GM21367 (cell line): Measurements from ENCODE around the gene MS4A6E.
A peak's percentile ranks its signal among the peaks of the same experiment; 100 is the strongest.
"Not testable (repeated sequence)": the region's sequence is repeated elsewhere in the genome, so short reads cannot be mapped to it uniquely, and the experiment has no call there.

ENCODE experiments used
- ATAC-seq: cut with Tn5 transposase; IDR thresholded peaks from one replicate; pipeline ENCODE4 v1.9.1; 2021; ENCODE audit not compliant: unreplicated experiment

Gene MS4A6E

DNA sequence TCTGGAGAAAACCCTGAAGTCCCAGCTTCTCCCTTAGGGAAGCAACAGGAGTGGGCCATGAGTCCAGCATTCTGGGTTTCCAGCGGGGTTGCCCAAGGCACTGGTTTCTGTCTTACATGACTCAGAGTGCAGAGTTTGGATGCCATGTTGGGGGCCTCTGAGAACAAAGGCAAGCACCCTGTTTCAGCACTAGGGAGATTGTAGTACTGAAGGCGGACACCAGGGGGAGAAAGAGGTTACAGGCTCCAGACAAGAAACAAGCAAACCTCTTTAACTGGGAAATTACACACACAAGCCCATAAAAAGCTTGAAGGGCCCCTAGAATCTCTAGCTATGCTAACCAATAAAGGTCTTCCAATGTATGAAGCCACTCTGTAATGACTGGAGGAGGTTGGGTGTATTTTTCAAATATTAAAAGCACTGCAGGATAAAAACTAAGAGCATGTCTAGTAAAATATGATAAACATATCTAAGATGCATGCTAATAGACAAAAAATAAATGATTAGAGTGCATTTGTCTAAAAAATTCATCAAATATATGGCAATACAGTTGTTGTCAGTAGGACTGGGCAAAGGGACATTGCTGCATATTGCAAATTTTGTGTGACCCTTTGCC, 7.1 kb downstream of the MS4A6E start:
- ATAC-seq: no peak

DNA sequence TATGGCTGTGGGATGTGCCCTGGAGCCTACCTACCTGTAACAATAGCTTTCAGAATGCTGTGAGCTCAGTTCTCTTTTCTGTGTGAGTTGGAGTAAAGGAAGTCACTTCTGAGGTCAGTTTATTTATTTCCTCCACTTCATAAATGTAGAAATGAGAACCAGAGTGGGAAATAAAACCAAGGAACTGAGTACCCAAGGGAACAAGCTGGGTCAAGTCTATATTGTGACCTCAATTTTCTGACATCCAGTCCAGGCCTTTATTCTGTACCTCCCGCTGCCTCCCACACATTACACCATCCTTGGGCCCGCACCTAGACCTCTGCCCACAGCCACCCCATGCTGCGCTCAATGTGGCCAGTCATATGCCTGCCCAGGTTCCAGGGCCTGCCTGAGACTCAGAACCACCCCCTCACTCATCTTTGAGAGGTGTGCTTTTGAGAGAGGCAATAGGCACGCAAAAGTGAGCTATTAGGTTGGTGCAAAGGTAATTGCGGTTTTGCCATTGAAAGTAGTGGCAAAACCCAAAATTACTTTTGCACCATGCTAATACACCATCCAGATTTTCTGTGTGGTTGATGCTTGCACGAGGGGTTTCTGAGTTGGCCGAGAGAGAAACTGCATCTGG, 9.8 kb downstream of the MS4A6E start:
- no peak for ATAC-seq

DNA sequence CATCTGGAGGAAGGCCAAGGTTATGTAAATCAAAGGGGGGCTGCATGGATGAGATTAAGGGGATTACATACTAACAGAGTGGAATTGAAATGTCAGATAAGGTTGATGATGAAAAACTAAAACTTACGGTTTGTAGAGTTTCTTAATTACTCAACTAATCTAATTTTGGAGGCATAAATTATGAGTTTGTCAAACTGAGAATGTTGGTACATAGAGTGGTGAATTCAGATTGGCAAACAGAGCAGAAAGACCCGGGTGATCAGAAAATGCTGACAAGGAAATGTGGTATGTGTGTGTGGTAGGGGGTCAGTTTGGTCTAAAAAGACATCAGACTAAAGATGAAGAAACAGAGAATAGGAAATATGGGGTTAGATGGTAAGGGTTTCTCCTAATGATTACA, 11.0 kb downstream of the MS4A6E start:
- no peak for ATAC-seq

DNA sequence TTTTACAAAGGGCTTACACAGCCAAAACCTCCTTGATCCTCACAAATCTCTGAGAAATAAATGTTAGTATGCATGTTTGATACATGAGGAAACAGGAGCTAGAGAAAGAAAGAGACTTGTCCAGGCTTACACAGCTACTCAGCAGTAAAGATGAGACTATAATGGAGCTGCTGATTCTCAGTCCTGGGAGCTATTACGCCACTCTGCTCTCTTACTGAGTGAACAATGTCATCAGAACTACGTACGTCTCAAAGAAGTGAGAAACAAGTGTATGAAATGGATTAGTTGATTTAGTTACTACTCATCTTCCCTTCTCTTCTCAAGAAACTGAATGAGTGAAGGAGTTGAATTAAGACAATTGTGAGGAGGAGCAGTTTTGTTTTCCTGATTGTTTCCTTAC, 12.3 kb downstream of the MS4A6E start:
- no peak for ATAC-seq

DNA sequence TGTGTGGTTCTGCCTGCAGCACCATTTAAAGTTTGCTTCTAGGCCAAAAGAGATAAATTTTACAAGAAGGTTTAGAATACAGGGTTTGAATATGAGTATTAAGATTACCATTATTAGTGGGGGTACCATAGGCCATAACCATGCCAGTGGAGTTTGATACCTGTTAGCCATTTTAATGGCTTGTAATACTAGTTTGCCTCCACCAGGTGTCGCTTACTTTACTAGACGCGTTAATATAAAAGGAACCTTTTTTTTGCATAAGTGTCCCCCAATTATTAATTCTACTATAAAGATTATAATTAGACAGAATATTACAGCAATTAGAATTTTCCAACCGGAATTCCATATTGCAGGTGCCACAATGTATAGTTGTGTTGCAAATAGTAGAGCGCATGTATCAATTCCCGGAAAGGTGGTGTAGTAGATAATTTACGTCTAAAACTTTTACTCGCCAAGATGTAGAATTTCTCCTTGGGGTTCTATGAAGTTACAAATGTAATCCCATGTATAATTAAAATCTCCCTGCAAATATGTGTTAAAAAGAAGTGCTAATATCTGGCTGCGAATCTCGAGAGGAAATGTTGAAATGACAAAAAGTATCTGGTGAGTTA, 16.1 kb downstream of the MS4A6E start:
- ATAC-seq: no peak

DNA sequence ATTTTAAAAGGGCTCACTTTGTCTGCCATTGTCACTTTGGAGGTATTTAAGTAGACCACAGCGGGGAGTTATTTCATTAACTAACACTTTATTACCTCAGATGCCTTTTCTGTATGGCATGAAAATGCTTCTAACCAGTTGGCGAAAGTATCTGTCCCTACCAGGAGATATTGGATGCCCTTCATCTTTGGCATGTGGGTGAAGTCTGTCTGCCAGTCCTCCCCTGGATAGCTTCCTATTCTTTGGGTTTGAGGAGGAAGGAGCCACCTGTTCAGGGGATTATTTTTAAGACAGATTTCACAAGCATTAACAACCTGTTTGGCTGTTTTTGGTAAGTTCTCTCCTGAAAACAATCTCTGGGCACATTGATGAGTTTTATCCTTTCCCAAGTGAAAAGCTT, 17.1 kb downstream of the MS4A6E start:
- ATAC-seq: no peak

DNA sequence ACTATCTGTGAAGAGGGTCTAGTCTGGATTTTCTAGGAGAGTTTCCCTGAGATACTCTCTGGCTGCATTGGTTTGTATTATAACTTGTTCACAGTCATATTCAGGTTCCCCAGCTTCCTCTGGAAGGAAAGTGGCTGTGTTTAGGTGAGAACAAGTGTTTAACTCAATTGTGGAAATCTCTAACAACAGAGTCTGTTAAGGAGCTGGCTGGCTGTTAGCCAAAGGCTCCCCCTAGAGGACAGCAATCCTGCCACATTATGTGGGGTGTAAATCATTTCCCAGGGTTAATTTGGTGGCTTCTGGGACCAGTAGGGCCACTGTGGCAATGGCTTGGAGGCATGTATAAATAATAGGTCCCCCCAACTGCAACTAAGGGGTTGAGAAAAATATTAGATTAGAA, 18.4 kb downstream of the MS4A6E start:
- ATAC-seq: no peak

DNA sequence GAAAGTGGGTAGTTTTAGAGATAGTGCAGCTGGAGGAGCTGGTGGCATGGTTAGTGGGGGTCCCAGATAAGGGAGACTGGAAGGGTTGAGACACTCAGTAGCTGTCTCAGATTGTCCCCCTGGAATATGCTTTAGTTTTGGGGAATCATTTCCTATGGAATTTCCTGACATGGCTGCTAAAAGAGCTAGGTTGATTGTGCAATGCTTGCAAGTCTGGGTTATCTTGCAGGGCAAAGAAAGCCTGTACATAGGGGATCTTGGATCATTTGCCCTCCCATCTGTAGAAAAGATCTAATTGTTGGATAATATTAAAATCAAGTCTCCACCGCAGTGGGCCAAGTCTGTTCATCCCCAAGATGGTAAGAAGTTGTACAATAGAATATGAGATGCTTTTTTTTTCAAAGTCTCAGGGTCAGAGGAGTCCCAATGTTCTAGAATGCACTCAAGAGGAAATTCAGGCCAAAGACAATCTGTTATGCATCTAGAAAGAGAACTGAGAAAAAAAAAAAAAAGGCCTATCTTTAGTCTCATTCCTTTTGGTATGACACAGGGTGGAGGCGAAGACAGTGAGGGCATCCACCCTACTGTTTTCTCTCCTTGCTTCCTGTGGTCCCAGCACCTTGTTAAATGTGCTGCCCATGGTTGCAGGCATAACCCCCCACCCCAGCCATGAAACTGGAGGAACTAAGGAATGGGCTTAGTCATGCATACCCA, 20.2 kb downstream of the MS4A6E start:
- no peak for ATAC-seq

DNA sequence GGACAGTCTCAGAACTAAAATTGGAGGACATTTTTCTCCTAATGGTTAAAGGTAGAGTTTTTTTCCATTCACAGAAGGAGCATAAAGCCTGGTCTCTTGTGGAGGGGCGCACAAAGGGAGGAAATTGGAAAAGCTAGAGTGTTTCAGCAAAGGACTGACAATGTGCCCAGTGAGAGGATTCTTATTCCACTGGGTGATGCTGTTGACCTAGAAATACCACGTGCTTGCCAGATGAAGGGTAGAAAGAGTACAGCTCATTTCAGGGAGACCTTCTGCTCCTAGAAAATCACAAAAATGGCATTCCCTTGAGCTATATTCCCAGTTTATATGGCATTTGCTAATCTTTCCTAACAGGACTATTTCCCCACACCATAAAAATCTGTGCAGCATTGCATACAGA, 21.1 kb downstream of the MS4A6E start:
- ATAC-seq: no peak

DNA sequence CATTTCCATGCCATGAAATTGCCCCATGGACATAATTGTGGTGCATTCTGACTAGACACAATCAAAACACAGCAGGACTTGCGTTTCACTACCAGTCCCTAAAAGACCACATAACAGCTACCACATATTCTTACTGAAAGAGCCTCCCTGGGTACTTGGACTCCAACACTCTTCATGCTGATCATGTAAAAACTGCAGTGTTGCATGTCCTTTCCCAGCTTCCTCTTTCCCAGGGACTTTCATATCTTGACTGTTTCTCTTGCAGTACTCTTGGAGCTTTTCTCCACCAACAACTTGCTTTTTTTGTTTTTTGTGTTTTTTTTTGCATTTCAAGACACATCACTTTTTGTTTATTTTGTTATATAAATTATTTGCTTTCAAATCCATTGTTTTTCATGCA, 22.9 kb downstream of the MS4A6E start:
- no peak for ATAC-seq

DNA sequence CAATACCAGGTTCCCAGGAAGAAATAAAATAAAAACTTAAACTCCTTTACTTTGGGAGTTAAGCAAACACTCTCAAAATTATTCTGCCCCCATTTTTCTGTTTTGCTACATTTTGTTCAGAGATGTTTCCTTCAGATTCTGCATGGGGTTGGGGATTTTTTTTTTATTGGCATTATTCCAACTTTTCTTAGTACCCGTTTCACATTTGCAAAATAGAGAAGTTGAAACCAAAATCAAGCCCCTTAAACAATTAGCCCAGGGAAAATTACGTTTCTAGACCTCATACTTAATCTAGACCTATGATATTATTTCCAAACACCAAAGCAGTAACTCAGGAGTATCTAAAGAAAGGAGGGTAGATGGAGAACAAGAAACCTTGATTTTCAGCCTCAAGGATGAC, 30.7 kb downstream of the MS4A6E start:
- no peak for ATAC-seq

DNA sequence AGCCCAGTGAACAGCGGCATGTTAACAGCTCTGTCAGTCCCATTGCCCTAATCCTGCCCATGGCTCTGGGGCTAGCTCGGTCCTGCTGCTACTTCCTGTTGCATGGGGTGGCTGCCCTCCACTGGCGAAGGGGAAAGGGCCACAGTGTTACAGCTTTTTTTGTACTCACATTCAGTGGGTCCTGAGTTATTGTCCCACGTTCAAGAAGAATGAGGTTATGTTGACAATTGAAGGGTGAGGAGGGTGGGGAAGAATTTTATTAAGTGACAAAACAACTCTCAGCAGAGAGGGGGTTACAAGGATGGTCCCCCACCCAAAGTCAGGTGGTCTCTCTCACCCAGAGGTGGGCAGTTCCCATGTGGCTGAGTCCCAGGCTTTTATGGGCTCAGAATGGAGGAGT, 33.6 kb downstream of the MS4A6E start:
- no peak for ATAC-seq

DNA sequence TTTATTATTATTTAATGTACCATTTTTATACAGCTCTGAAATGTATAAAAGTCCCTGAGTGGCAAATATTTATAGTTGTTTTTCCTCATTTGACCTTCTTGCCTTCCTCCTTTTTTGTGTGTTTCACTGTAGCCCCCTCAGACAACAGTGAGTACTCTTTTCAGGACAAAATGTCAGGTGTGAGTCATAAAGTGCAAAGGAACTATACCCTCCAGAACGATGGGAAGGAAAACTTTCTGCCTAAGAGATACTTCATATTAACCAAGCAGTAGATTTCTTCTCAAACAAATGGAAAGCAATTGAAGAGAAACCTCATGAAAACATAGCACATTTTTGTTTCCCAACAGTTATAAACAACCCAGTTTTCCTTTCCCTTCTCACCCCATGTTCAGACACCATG, 35.2 kb downstream of the MS4A6E start:
- ATAC-seq: no peak

DNA sequence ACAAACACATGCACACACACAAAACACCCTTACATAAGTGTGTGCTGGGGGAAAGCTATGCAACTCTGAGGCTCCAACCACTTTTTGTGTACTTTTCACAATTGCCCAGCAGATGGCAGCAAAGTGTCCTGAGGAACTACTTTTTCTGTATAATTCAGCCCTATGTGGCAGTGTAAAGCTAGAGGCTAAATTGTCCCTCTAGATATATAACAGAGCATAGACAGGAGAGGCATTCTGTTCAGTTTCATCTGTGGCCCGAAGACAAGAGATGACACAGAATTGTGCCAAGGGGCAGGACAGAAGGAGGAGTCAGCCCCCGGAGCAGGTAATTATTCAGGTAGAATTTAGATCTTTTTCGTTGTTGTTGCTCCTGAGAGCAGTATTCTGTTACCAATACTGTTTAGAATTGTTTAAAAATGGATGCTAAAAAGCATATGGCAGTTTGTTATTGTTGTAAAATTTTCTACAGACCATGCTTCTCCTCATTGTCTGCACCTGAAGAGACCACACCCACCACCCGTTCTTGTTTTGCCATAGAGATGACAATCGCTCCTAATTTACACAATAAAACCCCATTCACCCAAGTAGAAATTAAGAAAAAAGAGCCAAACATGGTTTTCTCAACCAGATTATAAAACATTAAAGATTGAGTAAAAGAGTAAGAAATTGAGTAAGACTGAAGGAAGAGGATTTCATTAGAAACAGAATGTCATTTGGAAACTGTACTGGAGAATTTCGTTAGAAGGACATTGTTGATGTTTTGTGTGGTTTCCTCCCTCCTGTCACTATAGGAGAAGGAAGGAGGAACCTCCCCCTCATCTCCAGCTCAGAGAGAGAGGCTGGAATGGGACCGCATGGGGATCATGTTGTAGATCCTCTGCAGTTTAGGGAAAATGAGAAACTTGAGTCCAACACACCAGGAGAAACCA, 36.8 kb downstream of the MS4A6E start:
- peak; percentile 51 for ATAC-seq

DNA sequence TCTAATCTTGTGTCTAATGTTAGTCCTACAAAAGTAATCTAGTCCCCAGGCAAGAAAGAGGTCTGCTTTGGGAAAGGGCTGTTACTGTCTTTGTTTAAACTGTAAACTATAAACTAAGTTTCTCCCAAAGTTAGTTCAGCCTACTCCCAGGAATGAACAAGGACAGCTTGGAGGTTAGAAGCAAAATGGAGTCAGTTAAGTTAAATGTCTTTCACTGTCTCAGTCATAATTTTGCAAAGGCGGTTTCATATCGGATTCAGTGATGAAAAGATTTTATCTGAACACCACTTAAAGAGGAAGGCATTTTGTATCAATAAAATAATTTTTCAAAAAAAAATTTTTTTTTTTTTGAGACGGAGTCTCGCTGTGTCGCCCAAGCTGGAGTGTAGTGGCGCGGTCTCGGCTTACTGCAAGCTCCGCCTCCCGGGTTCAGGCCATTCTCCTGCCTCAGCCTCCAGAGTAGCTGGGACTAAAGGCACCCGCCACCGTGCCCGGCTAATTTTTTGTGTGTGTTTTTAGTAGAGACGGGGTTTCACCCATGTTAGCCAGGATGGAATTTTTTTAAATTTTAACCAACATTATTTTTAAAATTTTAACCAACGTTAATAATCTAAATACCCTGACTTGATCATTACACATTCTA, 39.3 kb downstream of the MS4A6E start:
- not testable (repeated sequence) for ATAC-seq

DNA sequence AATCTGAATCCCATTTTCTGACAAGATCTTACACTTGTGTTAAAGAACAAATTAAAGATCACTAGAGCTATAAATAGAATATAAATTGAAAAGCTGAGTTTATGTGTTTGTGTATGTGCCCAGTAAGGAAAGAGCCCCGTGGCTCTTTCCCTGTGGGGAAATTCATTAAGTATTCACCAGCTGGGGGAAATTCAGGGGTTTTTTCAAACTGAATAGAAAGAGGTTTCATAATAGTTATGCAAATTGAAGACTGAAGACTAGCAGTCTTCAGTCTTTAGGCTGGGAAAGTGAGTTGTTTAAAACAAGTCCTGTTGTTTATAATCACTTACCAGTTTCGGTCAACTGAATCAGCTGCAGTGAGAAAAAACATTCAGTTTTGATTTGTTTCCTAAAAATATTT, 40.0 kb downstream of the MS4A6E start:
- peak; percentile 80 for ATAC-seq

DNA sequence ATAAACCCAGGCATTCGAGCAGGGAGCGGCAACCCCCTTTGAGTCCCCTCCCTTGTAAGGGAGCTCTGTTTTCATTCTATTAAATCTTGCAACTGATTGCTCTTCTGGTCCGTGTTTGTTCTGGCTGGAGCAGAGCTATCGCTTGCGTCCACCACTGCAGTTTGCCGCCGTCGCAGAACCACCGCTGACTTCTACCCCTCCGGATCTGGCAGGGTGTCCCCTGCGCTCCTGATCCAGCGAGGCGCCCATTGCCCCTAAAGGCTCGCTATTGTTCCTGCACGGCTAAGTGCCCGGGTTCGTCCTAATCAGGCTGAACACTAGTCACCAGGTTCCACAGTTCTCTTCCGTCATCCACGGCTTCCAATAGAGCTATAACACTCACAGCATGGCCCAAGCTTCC, 40.8 kb downstream of the MS4A6E start:
- no peak for ATAC-seq

DNA sequence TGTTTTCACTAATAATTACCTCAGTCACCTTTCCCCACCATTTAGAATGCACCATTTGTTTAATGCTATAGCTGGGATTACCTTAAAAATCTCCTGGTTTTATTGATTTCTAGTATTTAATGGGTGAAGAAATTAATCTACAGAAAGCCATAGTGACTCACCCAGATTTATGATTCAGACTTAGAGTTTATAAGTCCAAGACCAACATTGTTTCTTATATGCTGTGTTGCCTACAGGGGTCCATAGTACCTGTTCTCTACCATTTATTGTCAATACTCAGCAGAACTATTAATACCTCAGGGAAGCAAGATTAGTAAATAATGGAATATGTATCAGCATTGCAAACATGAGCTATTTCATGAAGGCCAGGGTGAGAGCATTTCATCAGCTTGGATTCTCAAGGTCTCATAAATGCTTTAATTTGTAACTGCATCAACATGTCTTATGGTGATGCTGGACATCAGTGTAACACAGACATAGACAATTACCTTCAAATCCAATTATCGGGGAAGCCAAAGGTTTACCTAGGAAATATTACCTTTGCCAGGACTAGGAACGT, 43.3 kb downstream of the MS4A6E start:
- ATAC-seq: no peak

DNA sequence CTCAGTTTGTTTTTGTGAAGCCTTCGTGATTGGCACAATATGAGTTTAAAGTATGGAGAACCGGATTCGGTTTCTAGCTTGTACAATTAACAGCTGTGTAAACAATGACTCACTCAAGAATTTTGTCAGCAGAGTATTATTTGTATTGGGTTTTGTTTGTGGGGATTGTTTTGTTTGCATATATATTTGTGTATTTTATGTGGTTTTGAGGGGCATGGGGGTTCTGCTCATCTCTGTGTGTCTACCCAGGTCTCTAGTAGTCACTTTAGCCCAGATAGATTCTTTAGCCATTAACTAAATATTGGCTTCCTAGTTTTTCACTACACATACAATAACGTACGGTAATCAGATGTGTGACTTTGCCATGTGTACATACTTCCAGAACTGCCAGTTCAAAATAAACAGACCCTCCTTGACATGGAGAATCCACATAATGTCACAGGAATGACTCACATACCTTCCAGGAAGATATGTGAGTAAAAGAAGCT, 43.8 kb downstream of the MS4A6E start:
- ATAC-seq: no peak

DNA sequence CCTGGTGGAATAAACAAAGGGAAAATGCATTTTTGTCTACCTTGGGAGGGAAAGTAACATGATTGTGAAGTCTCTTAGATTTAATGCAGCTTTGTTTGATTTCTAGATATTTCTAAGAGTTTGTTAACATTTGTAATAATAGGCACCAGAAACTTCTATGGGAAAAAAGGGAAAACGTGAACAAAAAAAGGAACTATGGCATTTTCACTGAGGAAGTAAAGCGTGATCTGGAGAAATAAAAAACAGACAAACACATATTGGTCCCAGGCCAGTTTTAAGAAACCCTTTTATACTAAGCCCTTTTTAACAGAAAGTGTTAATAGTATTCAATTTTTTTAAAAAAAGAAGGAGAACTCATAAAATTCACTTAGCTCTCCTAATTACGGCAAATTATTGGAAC, 44.3 kb downstream of the MS4A6E start:
- no peak for ATAC-seq
